Psoas muscle (tissue), 8 donors: ENCODE measurements around the gene LUC7L. TPM values are rescaled to one million over a fixed set of nuclear protein-coding genes. Genes with fewer than 3 reads are reported as not detected.
"Not testable (repeated sequence)": the region's sequence is repeated elsewhere in the genome, so short reads cannot be mapped to it uniquely, and the experiment has no call there.

Experiments
- ATAC-seq, 4 donors: fragments of 200-7000 bp; cut with Tn5 transposase; one replicate each; pipeline ENCODE4 v1.9.1; 2020; ENCODE audit warnings: moderate library complexity in 3 of 4, mild to moderate bottlenecking in 2 of 4
- DNase-seq, 2 donors: peaks; one replicate each; pipeline ENCODE4 v3.0.0-alpha.2; 2020
- H3K27ac ChIP-seq: fragments of 200-600 bp; one replicate; pipeline ENCODE4 v1.8.0; 2022
- H3K27me3 ChIP-seq, 3 donors: fragments of 200-600 bp in 1 of 3; one replicate each; pipeline versions ENCODE4 v1.6.1 to v1.8.0; 2013 to 2022; ENCODE audit warnings: low read length in 2 of 3, mild to moderate bottlenecking in 2 of 3, moderate library complexity in 1 of 3; ENCODE audit not compliant: insufficient read depth in 3 of 3
- H3K36me3 ChIP-seq, 2 donors: fragments of 200-600 bp in 1 of 2; one replicate each; pipeline versions ENCODE4 v1.6.1 to v1.8.0; 2013 to 2022; ENCODE audit warnings: low read depth in 1 of 2, mild to moderate bottlenecking in 1 of 2, moderate library complexity in 1 of 2; ENCODE audit not compliant: insufficient read depth in 1 of 2
- H3K4me1 ChIP-seq: fragments of 200-600 bp; one replicate; pipeline ENCODE4 v1.8.0; 2022
- H3K4me3 ChIP-seq: fragments of 200-600 bp; one replicate; pipeline ENCODE4 v1.8.0; 2022; ENCODE audit warnings: mild to moderate bottlenecking
- H3K9me3 ChIP-seq: fragments of 200-600 bp; one replicate; pipeline ENCODE4 v1.8.0; 2022
- CTCF ChIP-seq: fragments of 200-600 bp; IDR thresholded peaks from one replicate; pipeline ENCODE4 v1.8.0; 2022; ENCODE audit warnings: antibody characterized with exemption
- WGBS, 3 donors: extraction: QIAGEN DNeasy Blood & Tissue Kit; methylation state at CpG; one replicate each; pipeline versions ENCODE4 v1.1.6 to v1.1.7; 2013; 5-methylcytosine and 5-hydroxymethylcytosine counted together
- intact Hi-C, 2 donors: fragments of 100-400 bp; cut with DNase I; formaldehyde crosslinking; loops; one replicate each; pipeline versions ENCODE4 v1.11.0 to v1.14.2; 2022
- polyA plus RNA-seq, 3 donors: library from polyadenylated mRNA; stranded (reverse); fragments of 200-250 nt; gene quantifications; one replicate each; pipeline ENCODE4 v1.2.3, GENCODE V29; 2013
- total RNA-seq, 4 donors: library from RNA; stranded (reverse); fragmentation: NEBNext Ultra II Directional in 2 of 4; extraction: Animal tissue kit (Norgen Biotek cat#: 25700) in 2 of 4; gene quantifications; one replicate each; pipeline versions ENCODE4 v1.2.1 to v1.2.4, GENCODE V29; 2021 to 2023
- donor health status: healthy with polysubstance abuse.
- donor health status: DM: no; HTN: no; CAD: no; lungs with moderate emphysema.
- donor health status: Bipolar disorder and iron deficiency.
- donor health status: healthy.
- donor health status: DM: yes; HTN: yes; CAD: no.
- donor health status: DM: no; HTN: no; CAD: no.
- donor health status: DM: no; HTN: no; CAD: no.
- donor health status: DM: yes; HTN: yes; CAD: no.

LUC7L gene
- total and polyA plus RNA-seq, 7 donors = 23.8 to 58.9 (median 30.3) TPM

GRCh38 chr16:177394-177822, 51.8 kb downstream of the LUC7L start:
- Histone ChIP-seq H3K4me1 (peaks cover 11% of the 10 kb centered on the region), H3K9me3 (no peaks in the 10 kb centered on the region), H3K4me3 (no peak overlapping the region), H3K36me3 (no peaks in the 10 kb centered on the region), H3K27ac (no peak overlapping the region), H3K27me3 (peaks cover 0 to 67% (median 31%) of the 10 kb centered on the region in 3 donors)
- intact Hi-C loops = no loop called here
- DNase-seq = no peak
- WGBS, 3 donors = 3 to 6% (median 4%) methylated on average over 13 of the region's 13 CpGs
- no peak for ATAC-seq
- no peak for TF ChIP-seq CTCF

GRCh38 chr16:176477-177382, 52.5 kb downstream of the LUC7L start, which contains the start of gene HBA1:
Gene HBA1 (plus strand): TSS chr16:176680. CDS start chr16:176717, 37 bp downstream.
- H3K36me3 ChIP-seq, H3K9me3 ChIP-seq, H3K27ac ChIP-seq, H3K4me3 ChIP-seq, intact Hi-C loops, DNase-seq: not testable (repeated sequence)
- 1 to 6% (median 4%) methylated on average over 18 to 37 of the region's 88 CpGs for WGBS, 3 donors
- Histone ChIP-seq H3K27me3 (peaks cover 0 to 68% (median 31%) of the 10 kb centered on the region in 3 donors), H3K4me1 (peaks cover 11% of the 10 kb centered on the region)
- ATAC-seq = peak in 2 of 4 donors; percentile 20 to 28

GRCh38 chr16:176006-176405, 53.2 kb downstream of the LUC7L start:
- DNase-seq, intact Hi-C loops, H3K27ac ChIP-seq, H3K4me1 ChIP-seq, H3K36me3 ChIP-seq, H3K4me3 ChIP-seq, H3K9me3 ChIP-seq: not testable (repeated sequence)
- ATAC-seq = peak in 1 of 4 donors; percentile 4
- H3K27me3 ChIP-seq = peaks cover 0 to 69% (median 35%) of the 10 kb centered on the region in 3 donors
- WGBS, 3 donors = 1 to 2% (median 1%) methylated on average over 18 to 27 of the region's 39 CpGs

- Histone ChIP-seq H3K4me1 (no peaks in the 10 kb centered on the region), H3K4me3 (no peak overlapping the region), H3K27ac (no peak overlapping the region), H3K36me3 (no peaks in the 10 kb centered on the region), H3K9me3 (no peaks in the 10 kb centered on the region), H3K27me3 (peaks cover 0 to 69% (median 35%) of the 10 kb centered on the region in 3 donors)
- 20 to 37% (median 24%) methylated on average over 7 to 8 of the region's 8 CpGs for WGBS, 3 donors
- ATAC-seq = no peak
- no peak for TF ChIP-seq CTCF
- intact Hi-C loops = no loop called here
- no peak for DNase-seq
Measured at GRCh38 chr16:175011-175949, 54.0 kb downstream of the LUC7L start.

GRCh38 chr16:173928-174769, 55.1 kb downstream of the LUC7L start:
- WGBS, 3 donors = 12 to 20% (median 16%) methylated on average over 5 to 10 of the region's 13 CpGs
- H3K4me1 ChIP-seq, H3K36me3 ChIP-seq, H3K27ac ChIP-seq, H3K9me3 ChIP-seq, intact Hi-C loops, H3K4me3 ChIP-seq: not testable (repeated sequence)
- H3K27me3 ChIP-seq = peaks cover 0 to 66% (median 30%) of the 10 kb centered on the region in 3 donors
- DNase-seq (peak in 1 of 2 donors; percentile 24), ATAC-seq (peak in 3 of 4 donors; percentile 24 to 66 (median 43))

GRCh38 chr16:173211-173854, 55.9 kb downstream of the LUC7L start:
- H3K9me3 ChIP-seq, DNase-seq, H3K4me3 ChIP-seq, intact Hi-C loops, H3K4me1 ChIP-seq, ATAC-seq, H3K27ac ChIP-seq, H3K36me3 ChIP-seq: not testable (repeated sequence)
- peaks cover 0 to 66% (median 31%) of the 10 kb centered on the region in 3 donors for H3K27me3 ChIP-seq
- WGBS, 3 donors = 4 to 7% (median 5%) methylated on average over 20 to 29 of the region's 44 CpGs

- peak in 2 of 4 donors; percentile 14 to 33 for ATAC-seq
- H3K4me1 ChIP-seq = not testable (repeated sequence)
Measured at GRCh38 chr16:172374-172941, 56.8 kb downstream of the LUC7L start, which contains the start of gene HBA2. Gene HBA2 (plus strand): TSS chr16:172876. CDS start chr16:172913, 37 bp downstream.

More at GRCh38 chr16:172374-172941, 56.8 kb downstream of the LUC7L start, which contains the start of gene HBA2:
- H3K27ac ChIP-seq, H3K9me3 ChIP-seq, H3K36me3 ChIP-seq, DNase-seq, intact Hi-C loops, H3K4me3 ChIP-seq: not testable (repeated sequence)
- peaks cover 0 to 66% (median 33%) of the 10 kb centered on the region in 3 donors for H3K27me3 ChIP-seq
- no CpG with 5 or more reads among the region's 74 CpGs for WGBS, 3 donors
